HG02981 (cell line): ENCODE data around the gene OR5K1.
A peak's percentile ranks its signal among the peaks of the same experiment; 100 is the strongest.

ENCODE experiments used
- ATAC-seq: cut with Tn5 transposase; IDR thresholded peaks from one replicate; pipeline ENCODE4 v1.9.1; 2021; ENCODE audit warnings: mild to moderate bottlenecking, moderate library complexity; ENCODE audit not compliant: unreplicated experiment

Gene OR5K1

GRCh38 chr3:98462901-98463300 is at the start of gene OR5K1:
TSS of gene OR5K1 (plus strand) at chr3:98463201. CDS start at chr3:98469577, 6,376 bp downstream.
- no peak for ATAC-seq

GRCh38 chr3:98432575-98432974 is 30.4 kb upstream of the OR5K1 start:
- no peak for ATAC-seq

- ATAC-seq, result no peak
Measured at GRCh38 chr3:98433764-98434163, 29.2 kb upstream of the OR5K1 start.

- ATAC-seq, result no peak
Measured at GRCh38 chr3:98434412-98434811, 28.6 kb upstream of the OR5K1 start.

- no peak for ATAC-seq
Measured at GRCh38 chr3:98440283-98440682, 22.7 kb upstream of the OR5K1 start.

- peak; percentile 79 for ATAC-seq
Measured at GRCh38 chr3:98445949-98446406, 17.0 kb upstream of the OR5K1 start.

GRCh38 chr3:98449606-98450193 is 13.3 kb upstream of the OR5K1 start:
- no peak for ATAC-seq

- no peak for ATAC-seq
Measured at GRCh38 chr3:98450372-98450771, 12.6 kb upstream of the OR5K1 start.

GRCh38 chr3:98453827-98454226 is 9.2 kb upstream of the OR5K1 start:
- ATAC-seq, result no peak

- no peak for ATAC-seq
Measured at GRCh38 chr3:98454929-98455328, 8.1 kb upstream of the OR5K1 start.

- ATAC-seq, result no peak
Measured at GRCh38 chr3:98457543-98457942, 5.5 kb upstream of the OR5K1 start.

GRCh38 chr3:98460220-98460619 is 2.8 kb upstream of the OR5K1 start:
- peak; percentile 54 for ATAC-seq

- ATAC-seq, result no peak
Measured at GRCh38 chr3:98482717-98483482, 19.9 kb downstream of the OR5K1 start.

GRCh38 chr3:98483626-98484025 is 20.6 kb downstream of the OR5K1 start:
- ATAC-seq, result no peak

- no peak for ATAC-seq
Measured at GRCh38 chr3:98497381-98497780, 34.4 kb downstream of the OR5K1 start, which contains the start of gene OR5K2. TSS of gene OR5K2 (plus strand) at chr3:98497681. CDS start at chr3:98497681, 0 bp downstream.

- no peak for ATAC-seq
Measured at GRCh38 chr3:98500019-98500418, 37.0 kb downstream of the OR5K1 start.

GRCh38 chr3:98501270-98501669 is 38.3 kb downstream of the OR5K1 start:
- ATAC-seq, result no peak

GRCh38 chr3:98501863-98502576 is 39.0 kb downstream of the OR5K1 start:
- ATAC-seq, result no peak

- no peak for ATAC-seq
Measured at GRCh38 chr3:98504539-98504938, 41.5 kb downstream of the OR5K1 start.

GRCh38 chr3:98508582-98508981 is 45.6 kb downstream of the OR5K1 start:
- ATAC-seq, result no peak

GRCh38 chr3:98512576-98512975 is 49.6 kb downstream of the OR5K1 start:
- no peak for ATAC-seq

GRCh38 chr3:98513091-98513511 is 50.1 kb downstream of the OR5K1 start:
- ATAC-seq, result no peak
